Adrenal gland (tissue), 12 donors: ENCODE measurements around the gene DPP6. TPM values are rescaled to one million over a fixed set of nuclear protein-coding genes. Genes with fewer than 3 reads are reported as not detected.

Experiments
- DNase-seq, 7 donors: peaks; one replicate each; pipeline ENCODE4 v3.0.0-alpha.2; 2019 to 2020
- H3K27ac ChIP-seq, 5 donors: fragments of 200-600 bp; sonication (generic) in 4 of 5; 1 replicate in 3 of 5; 2 replicates in 2 of 5; pipeline versions ENCODE4 v1.5.1 to v1.8.0; 2016 to 2020; ENCODE audit warnings: mild to moderate bottlenecking in 1 of 5
- H3K27me3 ChIP-seq: fragments of 200-600 bp; 2 replicates; pipeline ENCODE4 v1.8.0; 2021
- H3K36me3 ChIP-seq, 2 donors: fragments of 200-600 bp; replicated peaks in 1 of 2; 1 replicate in 1 of 2; 2 replicates in 1 of 2; pipeline versions ENCODE4 v1.5.1 to v1.8.0; 2018 to 2022
- H3K4me1 ChIP-seq, 2 donors: fragments of 200-600 bp; replicated peaks in 1 of 2; 1 replicate in 1 of 2; 2 replicates in 1 of 2; pipeline versions ENCODE4 v1.5.1 to v1.8.0; 2018 to 2021
- H3K4me3 ChIP-seq, 4 donors: fragments of 200-600 bp; sonication (generic) in 3 of 4; one replicate each; pipeline ENCODE4 v1.5.1; 2016 to 2018
- H3K9me3 ChIP-seq, 3 donors: fragments of 200-600 bp; sonication (generic) in 1 of 3; replicated peaks in 1 of 3; 1 replicate in 2 of 3; 2 replicates in 1 of 3; pipeline versions ENCODE4 v1.5.1 to v1.8.0; 2016 to 2021
- POLR2A ChIP-seq, 2 donors: fragments of 450-650 bp; IDR thresholded peaks; one replicate each; pipeline ENCODE4 v1.6.1; 2017; ENCODE audit warnings: antibody characterized with exemption in 2 of 2, mild to moderate bottlenecking in 2 of 2, moderate library complexity in 1 of 2
- WGBS, 4 donors: extraction: QIAGEN DNeasy Blood & Tissue Kit in 2 of 4; methylation state at CpG; one replicate each; pipeline versions ENCODE4 v1.1.5 to v1.1.7; 2013 to 2017; 5-methylcytosine and 5-hydroxymethylcytosine counted together
- intact Hi-C, 2 donors: fragments of 100-400 bp; cut with DNase I; formaldehyde crosslinking; loops; one replicate each; pipeline versions ENCODE4 v1.14.1 to v1.15.0; 2022 to 2023
- polyA plus RNA-seq, 3 donors: library from polyadenylated mRNA; stranded (reverse); fragments of 200-250 nt in 2 of 3; fragments of 350-450 nt in 1 of 3; fragmentation: Illumina TruSeq in 1 of 3; extraction: RNeasy Lipid Tissue Mini Kit (QIAGEN cat#74804) in 1 of 3; gene quantifications; one replicate each; pipeline ENCODE4 v1.2.3, GENCODE V29; 2013 to 2014
- total RNA-seq, 9 donors: library from RNA; depleted of rRNA in 4 of 9; stranded (reverse); fragments of >200 nt in 4 of 9; fragments of 120-200 nt in 1 of 9; fragmentation: NEBNext Ultra II Directional in 1 of 9; extraction: Animal tissue kit (Norgen Biotek cat#: 25700) in 1 of 9; gene quantifications; one replicate each; pipeline versions ENCODE4 v1.1.0 to v1.2.4, GENCODE V29; 2013 to 2023
- TF ChIP-seq, protein P1 (sequence below), 6 experiments: fragments of 450-650 bp in 4 of 6; fragments of 200-600 bp in 2 of 6; sonication (generic) in 1 of 6; IDR thresholded peaks; 1 replicate in 5 of 6; 2 replicates in 1 of 6; pipeline versions ENCODE4 v1.5.1 to v1.8.0; 2016 to 2021; ENCODE audit warnings: antibody characterized with exemption in 6 of 6, mild to moderate bottlenecking in 2 of 6, moderate library complexity in 1 of 6
- donor health status: healthy with polysubstance abuse.
- donor health status: Bipolar disorder and iron deficiency.
- donor health status: DM: yes; HTN: yes; CAD: no.
- donor health status: DM: no; HTN: no; CAD: no.
- donor health status: DM: no; HTN: no; CAD: no.
- donor health status: DM: yes; HTN: yes; CAD: no.

DPP6 gene
- total and polyA plus RNA-seq, 12 donors: 0.39 to 13.1 (median 5.1) TPM

DNA sequence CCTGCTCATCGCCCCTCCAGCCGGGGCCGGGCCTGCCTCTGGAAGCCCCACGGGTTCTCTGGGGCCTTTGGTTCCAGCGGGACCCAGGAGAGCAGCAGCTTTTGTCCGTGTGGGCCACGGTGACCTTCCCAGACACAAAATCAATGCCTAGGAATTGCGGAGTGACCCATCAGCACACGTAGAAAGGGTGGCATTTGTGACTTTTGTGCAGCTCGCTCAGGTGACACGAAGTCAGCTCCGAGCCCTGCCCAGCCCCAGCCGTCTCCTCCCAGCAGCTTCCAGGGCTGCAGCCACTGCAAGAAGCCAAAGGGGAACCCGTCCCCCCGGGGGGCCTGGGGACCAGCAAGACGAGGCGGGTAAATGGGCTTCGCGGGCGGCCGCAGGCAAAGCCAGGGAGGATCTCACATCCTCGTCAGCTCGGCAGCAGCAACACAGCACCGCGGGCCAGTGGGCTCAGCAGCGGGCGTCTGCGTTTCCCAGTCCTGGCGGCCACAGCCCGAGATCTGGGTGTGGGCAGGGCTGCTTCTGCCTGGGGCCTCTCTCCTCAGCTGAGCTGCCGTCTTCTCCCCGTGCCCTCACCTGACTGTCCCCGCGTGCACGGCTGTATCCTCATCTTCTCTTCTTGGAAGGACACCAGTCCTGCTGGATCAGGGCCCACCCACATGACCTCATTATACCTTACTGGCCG lies 862.3 kb downstream of the DPP6 start:
- peak in 1 of 7 donors; percentile 43 for DNase-seq
- Histone ChIP-seq H3K36me3 (no peaks in the 10 kb centered on the region), H3K4me3 (no peak overlapping the region), H3K9me3 (no peaks in the 10 kb centered on the region), H3K27ac (no peak overlapping the region), H3K4me1 (peaks cover 0 to 7% of the 10 kb centered on the region in 2 donors), H3K27me3 (peaks cover 12% of the 10 kb centered on the region)
- WGBS, 4 donors: 52 to 79% (median 58%) methylated on average over 18 to 36 of the region's 36 CpGs
- intact Hi-C loops: loop anchor here in 1 of 2 donors (10.0 kb wide), 1 partner anchor 280 kb away; no protein-coding TSS in a partner anchor
- TF ChIP-seq POLR2A (IDR thresholded peaks at IDR 0.05): no peak
- TF ChIP-seq, protein P1, sequence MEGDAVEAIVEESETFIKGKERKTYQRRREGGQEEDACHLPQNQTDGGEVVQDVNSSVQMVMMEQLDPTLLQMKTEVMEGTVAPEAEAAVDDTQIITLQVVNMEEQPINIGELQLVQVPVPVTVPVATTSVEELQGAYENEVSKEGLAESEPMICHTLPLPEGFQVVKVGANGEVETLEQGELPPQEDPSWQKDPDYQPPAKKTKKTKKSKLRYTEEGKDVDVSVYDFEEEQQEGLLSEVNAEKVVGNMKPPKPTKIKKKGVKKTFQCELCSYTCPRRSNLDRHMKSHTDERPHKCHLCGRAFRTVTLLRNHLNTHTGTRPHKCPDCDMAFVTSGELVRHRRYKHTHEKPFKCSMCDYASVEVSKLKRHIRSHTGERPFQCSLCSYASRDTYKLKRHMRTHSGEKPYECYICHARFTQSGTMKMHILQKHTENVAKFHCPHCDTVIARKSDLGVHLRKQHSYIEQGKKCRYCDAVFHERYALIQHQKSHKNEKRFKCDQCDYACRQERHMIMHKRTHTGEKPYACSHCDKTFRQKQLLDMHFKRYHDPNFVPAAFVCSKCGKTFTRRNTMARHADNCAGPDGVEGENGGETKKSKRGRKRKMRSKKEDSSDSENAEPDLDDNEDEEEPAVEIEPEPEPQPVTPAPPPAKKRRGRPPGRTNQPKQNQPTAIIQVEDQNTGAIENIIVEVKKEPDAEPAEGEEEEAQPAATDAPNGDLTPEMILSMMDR (IDR thresholded peaks at IDR 0.05): no peak

DNA sequence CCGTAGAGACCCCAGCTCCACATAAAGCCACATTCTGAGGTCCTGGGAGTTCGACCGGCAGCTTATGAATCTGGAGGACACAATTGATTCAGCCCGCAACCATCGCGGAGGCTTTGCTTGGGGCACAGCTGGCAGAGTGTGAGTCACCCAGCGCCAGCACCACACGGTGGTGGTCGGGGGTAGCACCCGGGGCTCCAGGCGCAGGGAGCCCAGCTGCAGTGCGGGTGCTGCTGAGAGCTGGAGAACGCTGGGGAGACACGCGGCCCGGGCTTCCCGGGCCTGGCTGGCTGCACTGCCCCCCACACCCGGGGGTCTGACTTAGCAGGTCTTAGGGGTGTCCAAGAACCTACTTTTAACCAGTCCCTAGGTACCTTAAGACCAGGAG lies 862.8 kb downstream of the DPP6 start:
- DNase-seq: peak in 1 of 7 donors; percentile 40
- 75 to 88% (median 81%) methylated on average over 8 to 18 of the region's 18 CpGs for WGBS, 4 donors
- intact Hi-C loops: loop anchor here in 1 of 2 donors (10.0 kb wide), 1 partner anchor 280 kb away; no protein-coding TSS in a partner anchor
- Histone ChIP-seq H3K36me3 (no peaks in the 10 kb centered on the region), H3K27me3 (peaks cover 12% of the 10 kb centered on the region), H3K27ac (no peak overlapping the region), H3K9me3 (no peaks in the 10 kb centered on the region), H3K4me1 (peaks cover 0 to 7% of the 10 kb centered on the region in 2 donors), H3K4me3 (no peak overlapping the region)
- TF ChIP-seq, protein P1 (IDR thresholded peaks at IDR 0.05): no peak
- no peak for TF ChIP-seq POLR2A (IDR thresholded peaks at IDR 0.05)

DNA sequence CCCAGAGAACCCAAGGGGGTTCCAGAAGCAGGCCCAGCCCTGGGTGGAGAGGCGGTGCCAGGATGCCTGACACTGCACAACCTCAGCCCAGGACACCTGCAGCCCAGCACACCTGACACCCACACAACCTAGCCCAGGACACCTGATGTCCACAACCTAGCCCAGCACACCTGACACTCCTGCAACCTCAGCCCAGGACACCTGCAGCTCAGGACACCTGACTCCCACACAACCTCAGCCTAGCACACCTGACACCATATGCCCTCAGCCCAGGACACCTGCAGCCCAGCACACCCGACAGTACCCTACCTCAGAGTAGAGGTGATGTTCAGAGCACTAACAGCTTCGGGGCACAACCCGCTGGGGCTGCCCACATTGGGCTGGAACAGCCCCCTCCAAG lies 863.4 kb downstream of the DPP6 start:
- WGBS, 4 donors: 80 to 90% (median 87%) methylated on average over 1 to 4 of the region's 4 CpGs
- intact Hi-C loops: loop anchor here in 1 of 2 donors (10.0 kb wide), 1 partner anchor 279 kb away; no protein-coding TSS in a partner anchor
- no peak for TF ChIP-seq POLR2A (IDR thresholded peaks at IDR 0.05)
- TF ChIP-seq, protein P1 (IDR thresholded peaks at IDR 0.05): no peak
- Histone ChIP-seq H3K27ac (no peak overlapping the region), H3K4me1 (peaks cover 0 to 7% of the 10 kb centered on the region in 2 donors), H3K27me3 (peaks cover 12% of the 10 kb centered on the region), H3K9me3 (no peaks in the 10 kb centered on the region), H3K36me3 (no peaks in the 10 kb centered on the region), H3K4me3 (no peak overlapping the region)
- peak in 1 of 7 donors; percentile 34 for DNase-seq

DNA sequence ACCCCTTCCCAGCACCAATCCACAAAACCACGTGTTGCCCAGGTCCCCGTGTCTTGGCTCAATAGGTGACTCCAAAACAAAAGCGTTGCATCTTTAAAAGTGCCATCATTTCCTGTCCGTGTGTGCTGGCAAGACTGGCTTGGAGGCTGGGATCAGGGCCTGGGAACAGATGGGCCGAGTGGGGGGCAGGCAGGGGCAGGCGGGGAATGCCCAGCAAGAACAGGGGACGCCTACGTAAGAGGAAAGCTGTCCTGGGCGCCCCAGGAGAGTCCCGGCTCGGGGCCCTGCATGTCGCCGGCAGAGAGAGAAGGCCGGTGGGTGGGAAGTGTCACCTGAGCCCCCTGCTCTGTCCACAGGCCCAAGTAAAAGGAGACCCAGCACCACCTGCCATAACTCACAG lies 864.2 kb downstream of the DPP6 start:
- intact Hi-C loops: loop anchor here in 1 of 2 donors (10.0 kb wide), 1 partner anchor 278 kb away; no protein-coding TSS in a partner anchor
- peaks cover 0 to 7% of the 10 kb centered on the region in 2 donors for H3K4me1 ChIP-seq
- H3K27me3 ChIP-seq: peaks cover 12% of the 10 kb centered on the region
- no peak overlapping the region for H3K27ac ChIP-seq
- no peak overlapping the region for H3K4me3 ChIP-seq
- WGBS, 4 donors: 79 to 88% (median 80%) methylated on average over 14 of the region's 14 CpGs
- no peaks in the 10 kb centered on the region for H3K9me3 ChIP-seq
- H3K36me3 ChIP-seq: no peaks in the 10 kb centered on the region
- peak in 1 of 7 donors; percentile 24 for DNase-seq
- no peak for TF ChIP-seq POLR2A (IDR thresholded peaks at IDR 0.05)
- TF ChIP-seq, protein P1 (IDR thresholded peaks at IDR 0.05): no peak
